ENCODE data around the gene OLR1.

OLR1 gene

DNA sequence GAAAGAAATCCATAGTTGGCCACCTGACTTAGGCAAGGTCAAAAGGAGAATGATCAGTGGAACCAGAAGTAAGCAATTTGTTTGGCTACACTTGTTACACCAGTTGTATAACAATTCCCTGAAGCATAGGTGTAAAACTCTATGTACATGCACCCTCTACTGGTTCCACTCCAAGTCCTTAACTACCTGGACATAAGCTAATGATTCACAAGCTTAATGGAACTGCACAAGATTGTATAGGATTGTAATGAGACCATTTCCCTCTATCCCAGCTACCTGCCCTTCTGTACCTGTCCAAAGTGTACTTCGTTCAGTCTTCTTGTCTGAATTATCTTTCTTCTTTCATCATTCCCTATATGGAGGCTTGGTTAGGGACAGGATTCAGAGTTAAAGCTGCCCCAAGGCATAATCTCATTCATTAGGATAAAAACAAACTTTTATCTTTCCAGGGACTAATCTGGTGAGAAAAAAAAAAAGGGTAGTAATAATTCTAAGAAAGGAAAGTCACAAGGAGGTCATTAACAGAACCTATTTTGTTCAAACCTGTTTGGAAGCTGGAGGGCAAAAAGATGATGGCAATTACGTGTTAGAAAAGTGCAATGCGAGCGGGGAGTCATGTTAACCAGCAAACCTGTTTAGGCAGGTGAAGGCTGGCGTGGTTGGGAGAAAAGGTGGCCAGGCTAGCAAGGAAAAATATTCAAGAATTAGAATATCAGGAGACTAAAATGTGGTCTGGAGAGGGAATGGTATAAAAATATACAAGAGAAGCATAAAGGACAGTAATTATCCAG, 4.1 kb upstream of the OLR1 start:
- no peak for DNase-seq (ENCODE audit: extremely low read depth, insufficient read length)
- Histone ChIP-seq H3K27me3 (replicated peaks; ENCODE audit: control insufficient read depth, insufficient read depth, low read length) (no peaks in the 10 kb centered on the region), H3K4me3 (replicated peaks; ENCODE audit: low read depth, low read length) (no peak overlapping the region), H3K36me3 (ENCODE audit: control insufficient read depth, insufficient read depth, low read length) (no peaks in the 10 kb centered on the region)
- TF ChIP-seq, protein P1, sequence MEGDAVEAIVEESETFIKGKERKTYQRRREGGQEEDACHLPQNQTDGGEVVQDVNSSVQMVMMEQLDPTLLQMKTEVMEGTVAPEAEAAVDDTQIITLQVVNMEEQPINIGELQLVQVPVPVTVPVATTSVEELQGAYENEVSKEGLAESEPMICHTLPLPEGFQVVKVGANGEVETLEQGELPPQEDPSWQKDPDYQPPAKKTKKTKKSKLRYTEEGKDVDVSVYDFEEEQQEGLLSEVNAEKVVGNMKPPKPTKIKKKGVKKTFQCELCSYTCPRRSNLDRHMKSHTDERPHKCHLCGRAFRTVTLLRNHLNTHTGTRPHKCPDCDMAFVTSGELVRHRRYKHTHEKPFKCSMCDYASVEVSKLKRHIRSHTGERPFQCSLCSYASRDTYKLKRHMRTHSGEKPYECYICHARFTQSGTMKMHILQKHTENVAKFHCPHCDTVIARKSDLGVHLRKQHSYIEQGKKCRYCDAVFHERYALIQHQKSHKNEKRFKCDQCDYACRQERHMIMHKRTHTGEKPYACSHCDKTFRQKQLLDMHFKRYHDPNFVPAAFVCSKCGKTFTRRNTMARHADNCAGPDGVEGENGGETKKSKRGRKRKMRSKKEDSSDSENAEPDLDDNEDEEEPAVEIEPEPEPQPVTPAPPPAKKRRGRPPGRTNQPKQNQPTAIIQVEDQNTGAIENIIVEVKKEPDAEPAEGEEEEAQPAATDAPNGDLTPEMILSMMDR (IDR thresholded peaks at IDR 0.05; ENCODE audit: insufficient read depth, low read length, poor library complexity, severe bottlenecking), result peak; percentile 9

DNA sequence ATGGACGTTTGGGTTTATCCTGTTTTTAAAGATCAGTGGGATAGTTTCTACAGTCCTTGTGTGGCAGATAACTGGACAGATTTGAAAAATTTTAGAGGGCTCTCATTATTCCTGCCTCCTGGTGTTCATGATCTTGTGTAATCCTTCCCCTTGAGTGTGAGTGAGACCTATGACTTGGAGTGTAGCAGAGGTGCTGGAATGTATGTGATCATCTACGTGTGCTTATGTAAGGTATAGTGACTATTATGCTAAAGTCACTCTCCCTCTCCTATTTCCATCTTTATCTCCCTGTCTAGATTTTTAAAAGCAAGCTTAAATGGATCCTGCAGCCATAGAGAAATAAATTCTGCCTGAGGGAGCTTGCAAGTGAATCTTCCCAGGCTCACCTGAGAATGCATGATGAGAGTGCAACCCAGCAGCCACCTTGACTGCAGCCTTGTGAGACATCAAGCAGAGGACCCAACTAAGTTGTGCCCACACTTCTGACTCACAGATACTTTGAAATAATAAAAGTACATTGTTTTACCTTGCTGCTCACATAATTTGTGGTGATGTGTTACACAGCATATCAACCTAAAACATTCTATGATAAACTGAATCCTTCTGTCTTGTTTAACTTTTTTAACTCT, 3.2 kb upstream of the OLR1 start:
- TF ChIP-seq, protein P1 (IDR thresholded peaks at IDR 0.05; ENCODE audit: insufficient read depth, low read length, poor library complexity, severe bottlenecking), result no peak
- H3K27me3 ChIP-seq (replicated peaks; ENCODE audit: control insufficient read depth, insufficient read depth, low read length), result no peaks in the 10 kb centered on the region
- no peak for DNase-seq (ENCODE audit: extremely low read depth, insufficient read length)
- H3K36me3 ChIP-seq (ENCODE audit: control insufficient read depth, insufficient read depth, low read length), result no peaks in the 10 kb centered on the region
- H3K4me3 ChIP-seq (replicated peaks; ENCODE audit: low read depth, low read length), result no peak overlapping the region

DNA sequence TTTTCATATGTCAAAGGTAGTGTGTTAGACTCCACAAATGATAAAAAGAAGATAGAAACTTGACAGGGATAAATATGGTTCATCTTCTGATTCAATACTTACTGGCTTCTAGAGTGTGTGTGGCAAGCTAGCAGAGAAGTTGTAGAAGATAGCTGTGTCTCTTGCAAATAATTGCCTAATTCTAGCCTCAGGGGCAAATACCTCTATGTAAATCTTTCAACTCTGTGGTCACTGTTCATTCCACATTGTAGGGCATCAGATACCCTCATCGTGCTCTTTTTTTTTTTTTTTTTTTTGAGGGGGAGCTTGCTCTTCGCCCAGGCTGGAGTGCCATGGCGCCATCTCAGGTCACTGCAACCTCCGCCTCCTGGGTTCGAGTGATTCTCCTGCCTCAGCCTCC, 1.7 kb downstream of the OLR1 start:
- TF ChIP-seq, protein P1 (IDR thresholded peaks at IDR 0.05; ENCODE audit: insufficient read depth, low read length, poor library complexity, severe bottlenecking), result no peak
- Histone ChIP-seq H3K27me3 (replicated peaks; ENCODE audit: control insufficient read depth, insufficient read depth, low read length) (no peaks in the 10 kb centered on the region), H3K4me3 (replicated peaks; ENCODE audit: low read depth, low read length) (no peak overlapping the region), H3K36me3 (ENCODE audit: control insufficient read depth, insufficient read depth, low read length) (no peaks in the 10 kb centered on the region)
- DNase-seq (ENCODE audit: extremely low read depth, insufficient read length), result no peak

DNA sequence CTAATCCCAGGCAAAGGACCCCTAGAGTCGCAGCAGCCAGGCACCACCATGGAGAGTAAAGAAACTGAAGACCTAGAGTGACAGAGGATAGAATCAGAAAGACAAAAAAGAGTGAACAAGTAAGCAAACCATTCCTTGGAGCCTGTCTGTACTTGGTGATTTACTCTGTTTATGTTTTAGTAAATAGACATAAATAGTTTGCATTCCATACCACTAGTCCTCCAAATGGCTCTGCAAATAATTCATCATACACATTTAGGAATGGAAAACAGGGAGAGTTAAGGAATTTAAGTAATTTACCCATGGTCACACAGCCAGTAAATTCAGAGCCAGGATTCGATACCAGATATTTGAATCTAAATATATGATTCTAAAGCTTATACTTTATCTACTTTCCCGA, 2.8 kb downstream of the OLR1 start:
- DNase-seq (ENCODE audit: extremely low read depth, insufficient read length), result no peak
- H3K4me3 ChIP-seq (replicated peaks; ENCODE audit: low read depth, low read length), result no peak overlapping the region
- H3K36me3 ChIP-seq (ENCODE audit: control insufficient read depth, insufficient read depth, low read length), result no peaks in the 10 kb centered on the region
- TF ChIP-seq, protein P1 (IDR thresholded peaks at IDR 0.05; ENCODE audit: insufficient read depth, low read length, poor library complexity, severe bottlenecking), result no peak
- H3K27me3 ChIP-seq (replicated peaks; ENCODE audit: control insufficient read depth, insufficient read depth, low read length), result no peaks in the 10 kb centered on the region

DNA sequence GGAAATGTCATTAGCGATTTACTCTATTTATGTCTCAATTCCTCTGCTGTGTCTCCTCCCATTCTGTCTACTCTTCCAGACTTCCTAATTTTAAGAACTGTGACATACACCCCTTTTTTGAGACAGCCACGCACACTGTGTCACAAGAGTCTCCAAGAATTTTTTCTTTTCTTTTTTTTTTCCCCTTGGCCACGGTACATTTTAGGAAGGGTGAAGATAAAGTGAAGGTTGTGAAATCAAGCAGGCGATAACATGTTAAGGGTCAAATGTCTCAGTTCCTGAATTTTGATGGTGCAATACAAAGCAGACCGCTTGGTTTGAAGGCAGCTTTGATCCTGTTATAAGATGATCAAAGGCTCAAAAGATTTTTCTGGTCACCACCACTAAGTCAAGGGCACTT, 4.3 kb downstream of the OLR1 start:
- Histone ChIP-seq H3K4me3 (replicated peaks; ENCODE audit: low read depth, low read length) (no peak overlapping the region), H3K27me3 (replicated peaks; ENCODE audit: control insufficient read depth, insufficient read depth, low read length) (no peaks in the 10 kb centered on the region), H3K36me3 (ENCODE audit: control insufficient read depth, insufficient read depth, low read length) (no peaks in the 10 kb centered on the region)
- no peak for DNase-seq (ENCODE audit: extremely low read depth, insufficient read length)
- TF ChIP-seq, protein P1 (IDR thresholded peaks at IDR 0.05; ENCODE audit: insufficient read depth, low read length, poor library complexity, severe bottlenecking), result no peak

Data from GM06990 (cell line).